Measurements from ENCODE around the gene GNG11. TPM values are rescaled to one million over a fixed set of nuclear protein-coding genes. Genes with fewer than 3 reads are reported as not detected.
"Not testable (repeated sequence)": the region's sequence is repeated elsewhere in the genome, so short reads cannot be mapped to it uniquely, and the experiment has no call there.

The GNG11 gene
- total RNA-seq, 1 donor from 2014 or later = 170 TPM

GRCh38 chr7:93911242-93911641 lies 10.3 kb upstream of the GNG11 start:
- DNase-seq (ENCODE audit: low read depth, low spot score) = not testable (repeated sequence)

- not testable (repeated sequence) for DNase-seq (ENCODE audit: low read depth, low spot score)
Measured at GRCh38 chr7:93911661-93912060, 9.9 kb upstream of the GNG11 start.

- DNase-seq (ENCODE audit: low read depth, low spot score) = no peak
Measured at GRCh38 chr7:93913197-93913596, 8.3 kb upstream of the GNG11 start.

DNA sequence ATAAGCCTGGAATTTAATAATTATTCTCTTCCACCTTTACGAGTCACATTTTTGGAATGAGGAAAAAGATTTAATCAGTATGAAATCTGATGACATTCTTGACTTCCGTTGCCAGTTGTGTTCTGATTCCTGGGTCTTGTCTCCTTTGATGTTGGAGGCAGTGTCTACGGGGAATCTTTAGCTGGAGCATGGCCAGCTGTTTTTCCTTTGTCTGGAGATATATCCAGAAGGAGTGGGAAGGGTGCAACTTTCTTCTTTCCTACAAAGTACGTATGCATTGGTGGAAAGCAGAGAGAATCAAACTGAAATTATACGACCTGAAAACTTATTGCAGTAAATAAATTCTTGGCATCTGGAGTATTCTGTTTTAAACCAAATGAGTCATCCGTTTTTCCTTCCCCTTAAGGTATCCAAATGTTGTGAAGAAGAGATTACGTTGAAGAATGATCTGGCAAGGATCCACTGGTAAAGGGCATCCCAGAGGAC lies 6.9 kb upstream of the GNG11 start:
- peak; percentile 57 for DNase-seq (ENCODE audit: low read depth, low spot score)

- not testable (repeated sequence) for DNase-seq (ENCODE audit: low read depth, low spot score)
Measured at GRCh38 chr7:93915206-93915842, 6.2 kb upstream of the GNG11 start.

DNA sequence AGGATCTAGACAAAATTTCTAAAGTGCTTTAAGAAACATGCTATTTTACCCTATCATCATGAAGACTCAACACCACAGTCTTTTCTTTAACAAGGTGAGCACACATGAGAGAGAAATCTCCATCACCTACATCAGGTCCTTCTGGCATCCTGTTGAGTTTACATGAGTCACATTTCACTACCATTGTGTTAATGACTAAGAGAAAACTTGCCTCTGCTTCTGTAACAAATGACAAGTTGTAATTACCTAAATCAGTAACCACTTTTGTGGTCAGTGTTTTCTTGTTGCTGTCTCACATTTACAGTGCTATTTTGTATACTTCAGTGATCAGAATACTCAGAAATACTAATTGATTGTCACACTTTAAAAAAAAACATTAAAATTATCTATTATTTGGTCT lies 5.6 kb upstream of the GNG11 start:
- DNase-seq (ENCODE audit: low read depth, low spot score) = not testable (repeated sequence)

GRCh38 chr7:93916315-93916714 lies 5.2 kb upstream of the GNG11 start:
- DNase-seq (ENCODE audit: low read depth, low spot score) = not testable (repeated sequence)

DNA sequence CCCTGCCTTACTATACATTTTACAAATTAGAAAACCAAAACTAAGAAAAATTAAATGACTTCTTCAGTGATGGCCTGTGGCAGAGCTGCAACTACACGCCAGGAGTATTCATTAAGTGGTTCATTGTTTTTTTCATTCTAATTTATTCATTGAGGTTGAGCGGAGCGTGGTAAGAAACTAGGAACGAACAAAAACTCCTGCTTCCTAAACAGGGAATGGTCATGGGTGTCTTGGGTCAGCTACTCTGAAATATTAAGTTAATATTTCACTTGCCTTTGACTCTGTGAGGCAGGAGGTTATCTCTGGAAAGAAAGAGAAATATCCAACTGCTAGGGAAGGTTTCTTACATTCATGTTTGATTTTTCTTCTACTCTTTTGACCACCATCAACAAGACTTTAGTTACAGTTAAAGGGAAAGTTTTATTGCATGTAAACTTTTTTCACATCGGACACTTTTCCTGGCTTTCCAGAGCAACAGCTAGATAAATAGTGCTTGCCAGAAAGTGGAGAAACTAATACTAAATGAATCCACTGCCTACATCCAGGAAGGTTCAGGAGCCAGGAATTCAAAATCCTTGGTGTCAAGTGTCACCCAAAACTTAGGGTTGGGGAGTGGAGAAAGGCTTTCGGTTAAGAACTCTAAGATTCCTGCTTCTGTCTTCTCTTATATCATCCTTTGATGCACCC lies 896 bp upstream of the GNG11 start:
- DNase-seq (ENCODE audit: low read depth, low spot score) = no peak

GRCh38 chr7:93921186-93921585 lies 349 bp upstream of the GNG11 start:
- DNase-seq (ENCODE audit: low read depth, low spot score) = no peak

DNA sequence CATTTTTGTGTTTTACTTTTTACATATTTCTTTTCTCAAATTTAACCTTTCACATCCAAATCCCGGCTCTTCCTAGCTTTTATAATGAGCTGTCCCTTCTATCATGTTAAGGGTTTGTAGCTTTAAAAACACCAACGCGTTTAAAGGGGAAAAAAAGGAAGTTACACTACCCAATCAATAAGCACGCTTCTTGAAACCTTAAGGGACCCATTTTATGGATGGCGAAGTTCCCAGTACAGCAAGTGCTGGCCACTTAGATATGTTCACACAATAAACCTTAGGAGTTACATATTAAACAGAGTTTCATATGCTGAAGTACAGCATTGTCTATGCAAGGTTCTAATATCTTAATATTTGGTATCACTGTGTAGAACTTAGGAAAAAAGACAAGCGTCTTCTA lies 1.8 kb downstream of the GNG11 start:
- no peak for DNase-seq (ENCODE audit: low read depth, low spot score)

DNA sequence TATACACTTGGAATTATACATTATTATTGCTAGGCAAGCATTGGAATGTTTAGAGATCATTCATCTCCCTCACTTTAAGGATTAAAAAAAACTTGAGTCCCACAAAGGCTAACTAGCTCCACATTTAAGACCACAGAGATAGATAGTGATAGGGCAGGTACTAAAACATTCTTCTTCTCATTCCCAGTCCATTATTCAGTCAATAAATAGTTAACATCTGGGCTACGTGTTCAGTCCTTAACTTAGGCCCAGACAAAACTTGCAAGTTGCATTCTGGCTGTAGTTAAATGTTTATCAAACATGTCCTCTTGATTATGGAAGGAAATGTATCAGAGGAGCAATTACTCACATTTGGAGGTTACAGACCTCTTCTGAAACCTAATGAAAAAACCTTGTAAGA lies 2.4 kb downstream of the GNG11 start:
- no peak for DNase-seq (ENCODE audit: low read depth, low spot score)

DNA sequence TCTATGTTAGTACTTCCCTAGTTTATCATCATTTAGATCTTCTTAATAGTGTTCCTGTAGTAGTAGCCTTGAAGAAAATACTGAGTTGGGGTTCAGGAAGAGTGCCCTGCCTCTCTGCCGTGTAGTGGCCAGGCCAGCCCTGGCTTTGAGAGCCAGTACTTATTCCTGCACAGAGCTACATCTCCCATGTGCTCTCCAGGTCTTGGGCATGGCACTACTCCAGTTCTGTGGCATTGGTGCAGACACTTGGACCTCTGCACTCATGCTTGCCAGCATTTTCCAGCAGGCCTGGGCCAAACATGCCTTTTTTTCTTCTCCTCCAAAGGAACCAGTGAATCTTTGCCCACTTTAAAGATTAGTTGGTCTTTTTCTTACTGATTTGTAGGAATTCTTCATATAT lies 5.3 kb downstream of the GNG11 start:
- no peak for DNase-seq (ENCODE audit: low read depth, low spot score)

DNA sequence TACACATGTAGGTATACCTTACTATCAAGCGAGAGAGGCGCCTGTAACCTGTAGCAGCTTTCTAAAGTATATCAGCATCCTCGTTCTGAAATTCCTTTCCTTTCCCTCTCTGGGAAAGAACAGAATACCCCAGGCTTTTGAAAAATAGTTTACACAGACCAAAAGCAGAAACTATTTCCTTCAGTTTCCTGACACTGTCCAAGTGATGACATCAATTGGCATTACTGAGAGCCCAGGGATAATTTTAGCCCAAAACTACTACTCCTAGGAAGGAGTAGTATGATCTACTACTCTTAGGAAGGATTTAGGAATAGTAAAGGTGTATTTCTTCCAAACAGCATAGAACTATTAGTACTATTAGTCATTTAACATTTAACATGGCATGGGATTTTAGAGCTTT lies 6.0 kb downstream of the GNG11 start:
- DNase-seq (ENCODE audit: low read depth, low spot score) = no peak

- DNase-seq (ENCODE audit: low read depth, low spot score) = no peak
Measured at GRCh38 chr7:93931655-93932054, 10.1 kb downstream of the GNG11 start.

- DNase-seq (ENCODE audit: low read depth, low spot score) = no peak
Measured at GRCh38 chr7:93933156-93933555, 11.6 kb downstream of the GNG11 start.

DNA sequence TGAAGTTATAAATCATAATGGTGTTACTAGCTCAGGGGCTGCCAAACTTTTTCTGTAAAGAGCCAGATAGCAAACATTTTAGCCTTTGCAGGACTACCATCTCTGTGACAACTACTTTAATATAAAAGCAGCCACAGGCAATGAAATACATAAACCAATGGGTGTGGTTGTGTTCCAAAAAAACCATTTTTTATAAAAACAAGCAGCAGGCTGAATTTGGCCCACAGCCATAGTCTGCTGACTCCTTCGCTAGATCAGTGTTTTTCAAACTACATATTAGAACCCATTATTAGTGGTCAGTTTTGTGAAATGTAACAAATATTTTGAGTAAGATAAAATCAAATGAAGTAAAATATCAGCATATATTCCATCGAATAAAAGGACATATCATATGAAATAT lies 13.6 kb downstream of the GNG11 start:
- DNase-seq (ENCODE audit: low read depth, low spot score) = no peak

GRCh38 chr7:93937818-93938217 lies 16.3 kb downstream of the GNG11 start:
- no peak for DNase-seq (ENCODE audit: low read depth, low spot score)

DNA sequence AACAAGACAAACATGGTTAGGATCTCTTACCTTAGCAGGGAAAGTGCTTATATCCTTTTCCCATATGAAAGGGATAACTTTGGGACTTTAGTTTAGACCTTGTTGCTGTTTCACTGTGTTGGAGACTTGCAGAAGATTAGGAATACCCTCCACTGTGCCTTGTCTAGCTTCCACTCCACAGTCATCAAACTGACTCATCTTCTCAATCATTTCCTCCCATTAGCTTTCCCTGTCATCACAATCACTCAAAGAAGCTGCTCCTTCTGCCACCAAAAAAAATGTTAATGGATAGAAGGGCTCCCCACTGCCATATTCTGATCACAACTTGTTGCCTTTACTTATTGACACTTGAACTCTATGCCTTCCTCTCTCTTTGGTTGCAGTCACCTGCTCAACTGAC lies 16.8 kb downstream of the GNG11 start:
- DNase-seq (ENCODE audit: low read depth, low spot score) = no peak

GRCh38 chr7:93941945-93942344 lies 20.4 kb downstream of the GNG11 start:
- DNase-seq (ENCODE audit: low read depth, low spot score) = no peak

- no peak for DNase-seq (ENCODE audit: low read depth, low spot score)
Measured at GRCh38 chr7:93943816-93944540, 22.4 kb downstream of the GNG11 start.

- DNase-seq (ENCODE audit: low read depth, low spot score) = peak; percentile 91
Measured at GRCh38 chr7:93944673-93945072, 23.1 kb downstream of the GNG11 start.

DNA sequence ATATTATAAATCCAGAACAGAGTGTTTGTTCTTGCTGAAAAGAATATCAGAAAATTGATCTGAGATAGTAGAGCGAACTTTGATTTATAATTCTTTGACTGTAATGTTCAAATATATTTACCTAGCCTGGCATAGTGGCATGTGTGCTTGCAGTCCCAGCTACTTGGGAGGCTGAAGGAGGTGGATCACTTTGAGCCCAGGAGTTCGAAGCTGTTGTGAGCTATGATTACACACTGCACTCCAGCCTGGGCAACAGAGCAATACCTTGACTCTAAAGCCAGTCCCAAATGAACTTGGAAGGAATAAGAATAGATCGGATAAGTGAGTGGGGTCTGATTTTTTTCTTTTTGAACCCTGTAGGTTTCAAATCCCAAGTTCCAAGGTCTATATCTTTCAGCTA lies 23.5 kb downstream of the GNG11 start:
- DNase-seq (ENCODE audit: low read depth, low spot score) = peak; percentile 69
